Uterus (tissue), 4 donors: ENCODE measurements around the gene LPP. TPM values are rescaled to one million over a fixed set of nuclear protein-coding genes. Genes with fewer than 3 reads are reported as not detected.

Source experiments
- DNase-seq, 2 donors: peaks; one replicate each; pipeline ENCODE4 v3.0.0-alpha.2; 2019 to 2020
- H3K27ac ChIP-seq, 2 donors: fragments of 200-600 bp; sonication (generic); 1 replicate in 1 of 2; 2 replicates in 1 of 2; pipeline ENCODE4 v1.5.1; 2016 to 2018
- H3K27me3 ChIP-seq, 2 donors: fragments of 200-600 bp; sonication (generic); one replicate each; pipeline ENCODE4 v1.5.1; 2018 to 2019; ENCODE audit warnings: control low read depth in 1 of 2
- H3K36me3 ChIP-seq, 2 donors: fragments of 200-600 bp; sonication (generic); one replicate each; pipeline ENCODE4 v1.5.1; 2019; ENCODE audit warnings: control low read depth in 1 of 2
- H3K4me1 ChIP-seq, 2 donors: fragments of 200-600 bp; sonication (generic); one replicate each; pipeline ENCODE4 v1.5.1; 2018 to 2019; ENCODE audit warnings: control low read depth in 1 of 2
- H3K4me3 ChIP-seq, 2 donors: fragments of 200-600 bp; sonication (generic); 1 replicate in 1 of 2; 2 replicates in 1 of 2; pipeline ENCODE4 v1.5.1; 2018 to 2019; ENCODE audit warnings: mild to moderate bottlenecking in 1 of 2
- H3K9me3 ChIP-seq, 2 donors: fragments of 200-600 bp; sonication (generic); one replicate each; pipeline ENCODE4 v1.5.1; 2019; ENCODE audit warnings: control low read depth in 1 of 2
- CTCF ChIP-seq, 4 experiments: fragments of 200-600 bp in 2 of 4; fragments of 450-650 bp in 2 of 4; sonication (generic) in 2 of 4; IDR thresholded peaks; one replicate each; pipeline ENCODE4 v1.5.1; 2016 to 2019; ENCODE audit warnings: antibody characterized with exemption in 4 of 4, mild to moderate bottlenecking in 2 of 4, moderate library complexity in 1 of 4
- POLR2A ChIP-seq, 2 donors: fragments of 450-650 bp; IDR thresholded peaks; one replicate each; pipeline ENCODE4 v1.6.1; 2016; ENCODE audit warnings: antibody characterized with exemption in 2 of 2, mild to moderate bottlenecking in 1 of 2, moderate library complexity in 1 of 2
- intact Hi-C: fragments of 100-400 bp; cut with DNase I; formaldehyde crosslinking; loops from one replicate; pipeline ENCODE4 v1.15.1; 2023; ENCODE audit warnings: low total_unique reads
- total RNA-seq, 4 donors: library from RNA; depleted of rRNA in 3 of 4; stranded (reverse); fragments of >200 nt in 3 of 4; gene quantifications; one replicate each; pipeline versions ENCODE4 v1.1.0 to v1.2.4, GENCODE V29; 2014 to 2023
- donor health status: DM: yes; HTN: yes; CAD: no.

LPP gene
- total RNA-seq, 4 donors from 2014 or later, result 180 to 1,374 (median 712) TPM

- peaks cover 4 to 21% of the 10 kb centered on the region in 2 donors for H3K4me1 ChIP-seq
- H3K4me3 ChIP-seq, result no peak overlapping the region
- no peaks in the 10 kb centered on the region for H3K27me3 ChIP-seq
- no peak for TF ChIP-seq CTCF (IDR thresholded peaks at IDR 0.05)
- DNase-seq, result no peak
- H3K27ac ChIP-seq, result no peak overlapping the region
- no peaks in the 10 kb centered on the region for H3K36me3 ChIP-seq
- intact Hi-C loops, result no loop called here
- no peaks in the 10 kb centered on the region for H3K9me3 ChIP-seq
These were observed 82.3 kb downstream of the LPP start for GRCh38 chr3:188236271-188236670.

- DNase-seq, result no peak
- intact Hi-C loops, result no loop called here
- H3K4me3 ChIP-seq, result no peak overlapping the region
- peak overlapping the region; percentile 39 to 46 for H3K27ac ChIP-seq
- H3K9me3 ChIP-seq, result no peaks in the 10 kb centered on the region
- H3K36me3 ChIP-seq, result no peaks in the 10 kb centered on the region
- TF ChIP-seq POLR2A (IDR thresholded peaks at IDR 0.05), result no peak
- no peak for TF ChIP-seq CTCF (IDR thresholded peaks at IDR 0.05)
- peaks cover 4 to 20% of the 10 kb centered on the region in 2 donors for H3K4me1 ChIP-seq
- no peaks in the 10 kb centered on the region for H3K27me3 ChIP-seq
These were observed 85.1 kb downstream of the LPP start for GRCh38 chr3:188239035-188239434.

GRCh38 chr3:188239577-188239976 lies 85.6 kb downstream of the LPP start:
- Histone ChIP-seq H3K27me3 (no peaks in the 10 kb centered on the region), H3K4me1 (peaks cover 4 to 20% of the 10 kb centered on the region in 2 donors), H3K27ac (peak overlapping the region; percentile 46 to 48), H3K9me3 (no peaks in the 10 kb centered on the region), H3K36me3 (no peaks in the 10 kb centered on the region), H3K4me3 (no peak overlapping the region)
- DNase-seq, result no peak
- intact Hi-C loops, result no loop called here
- TF ChIP-seq CTCF (IDR thresholded peaks at IDR 0.05) (no peak), POLR2A (IDR thresholded peaks at IDR 0.05) (no peak)

GRCh38 chr3:188240189-188240981 lies 86.4 kb downstream of the LPP start:
- peaks cover 4 to 20% of the 10 kb centered on the region in 2 donors for H3K4me1 ChIP-seq

More at GRCh38 chr3:188240189-188240981, 86.4 kb downstream of the LPP start:
- no peak for TF ChIP-seq CTCF (IDR thresholded peaks at IDR 0.05)
- Histone ChIP-seq H3K27me3 (no peaks in the 10 kb centered on the region), H3K27ac (peak overlapping the region; percentile 48 to 66), H3K36me3 (no peaks in the 10 kb centered on the region), H3K4me3 (no peak overlapping the region), H3K9me3 (no peaks in the 10 kb centered on the region)
- no peak for DNase-seq
- intact Hi-C loops, result no loop called here
